Gastrocnemius medialis (tissue), 4 donors: ENCODE data around the gene CFAP46.

Source experiments
- POLR2A ChIP-seq, 2 donors: fragments of 450-650 bp; IDR thresholded peaks; one replicate each; pipeline ENCODE4 v1.6.1; 2017; ENCODE audit warnings: antibody characterized with exemption in 2 of 2, mild to moderate bottlenecking in 2 of 2, moderate library complexity in 2 of 2
- TF ChIP-seq, protein P1 (sequence below), 5 experiments: fragments of 450-650 bp in 3 of 5; fragments of 200-600 bp in 2 of 5; sonication (generic) in 2 of 5; IDR thresholded peaks in 4 of 5; conservative IDR thresholded peaks in 1 of 5; 1 replicate in 4 of 5; 2 replicates in 1 of 5; pipeline ENCODE4 v1.5.1; 2016 to 2019; ENCODE audit warnings: antibody characterized with exemption in 5 of 5, mild to moderate bottlenecking in 3 of 5, moderate library complexity in 3 of 5

DNA sequence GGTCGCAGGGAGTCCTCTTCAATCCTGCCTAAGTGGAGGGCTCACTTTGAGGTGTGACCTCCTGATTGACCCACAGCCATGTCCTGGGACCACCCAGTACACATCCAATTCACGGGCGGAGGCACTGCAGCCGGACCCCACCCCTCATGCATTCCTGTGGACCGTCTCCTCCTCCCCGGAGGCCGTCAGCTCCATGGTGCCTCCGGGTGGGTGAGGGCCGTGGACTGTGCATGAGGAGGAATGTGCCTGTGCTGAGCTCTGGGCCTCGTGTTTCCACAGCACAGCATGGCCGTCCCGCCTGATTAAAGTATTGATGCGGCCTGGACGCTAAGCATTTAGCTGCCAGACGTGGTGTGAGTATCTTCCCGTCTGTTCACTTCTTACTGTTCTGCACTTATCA lies 52.8 kb downstream of the CFAP46 start:
- TF ChIP-seq, protein P1, sequence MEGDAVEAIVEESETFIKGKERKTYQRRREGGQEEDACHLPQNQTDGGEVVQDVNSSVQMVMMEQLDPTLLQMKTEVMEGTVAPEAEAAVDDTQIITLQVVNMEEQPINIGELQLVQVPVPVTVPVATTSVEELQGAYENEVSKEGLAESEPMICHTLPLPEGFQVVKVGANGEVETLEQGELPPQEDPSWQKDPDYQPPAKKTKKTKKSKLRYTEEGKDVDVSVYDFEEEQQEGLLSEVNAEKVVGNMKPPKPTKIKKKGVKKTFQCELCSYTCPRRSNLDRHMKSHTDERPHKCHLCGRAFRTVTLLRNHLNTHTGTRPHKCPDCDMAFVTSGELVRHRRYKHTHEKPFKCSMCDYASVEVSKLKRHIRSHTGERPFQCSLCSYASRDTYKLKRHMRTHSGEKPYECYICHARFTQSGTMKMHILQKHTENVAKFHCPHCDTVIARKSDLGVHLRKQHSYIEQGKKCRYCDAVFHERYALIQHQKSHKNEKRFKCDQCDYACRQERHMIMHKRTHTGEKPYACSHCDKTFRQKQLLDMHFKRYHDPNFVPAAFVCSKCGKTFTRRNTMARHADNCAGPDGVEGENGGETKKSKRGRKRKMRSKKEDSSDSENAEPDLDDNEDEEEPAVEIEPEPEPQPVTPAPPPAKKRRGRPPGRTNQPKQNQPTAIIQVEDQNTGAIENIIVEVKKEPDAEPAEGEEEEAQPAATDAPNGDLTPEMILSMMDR (IDR thresholded peaks at IDR 0.05 in 4 of 5, conservative IDR thresholded peaks at IDR 0.05 in 1 of 5), result no peak
- TF ChIP-seq POLR2A (IDR thresholded peaks at IDR 0.05), result no peak
